NCI-H2107 (cell line): ENCODE results near the gene LEAP2.

Experiments
- DNase-seq: peaks from one replicate; lab custom pipeline; 2025; lab: John Stamatoyannopoulos, UW

The LEAP2 gene

DNA sequence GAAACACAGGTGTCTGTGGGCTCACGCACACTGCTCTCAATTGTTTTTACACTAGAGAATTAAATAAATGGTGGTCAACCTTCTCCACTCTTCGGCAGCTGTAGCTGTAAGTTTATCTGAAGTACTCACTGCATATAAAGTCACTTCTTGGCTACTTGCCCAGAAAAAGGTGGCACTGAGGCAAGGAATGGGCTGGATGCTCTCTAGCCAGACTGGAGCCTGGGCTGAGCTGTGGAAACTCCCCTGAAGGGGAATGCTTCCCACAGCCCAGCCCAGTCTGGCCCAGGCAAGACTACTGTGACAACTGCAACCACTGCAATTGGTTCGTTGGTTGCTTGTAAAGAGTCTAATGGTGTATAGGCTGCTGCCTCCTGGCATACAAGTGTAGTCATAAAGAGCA, 4.5 kb downstream of the LEAP2 start:
- DNase-seq, result peak; percentile 57

DNA sequence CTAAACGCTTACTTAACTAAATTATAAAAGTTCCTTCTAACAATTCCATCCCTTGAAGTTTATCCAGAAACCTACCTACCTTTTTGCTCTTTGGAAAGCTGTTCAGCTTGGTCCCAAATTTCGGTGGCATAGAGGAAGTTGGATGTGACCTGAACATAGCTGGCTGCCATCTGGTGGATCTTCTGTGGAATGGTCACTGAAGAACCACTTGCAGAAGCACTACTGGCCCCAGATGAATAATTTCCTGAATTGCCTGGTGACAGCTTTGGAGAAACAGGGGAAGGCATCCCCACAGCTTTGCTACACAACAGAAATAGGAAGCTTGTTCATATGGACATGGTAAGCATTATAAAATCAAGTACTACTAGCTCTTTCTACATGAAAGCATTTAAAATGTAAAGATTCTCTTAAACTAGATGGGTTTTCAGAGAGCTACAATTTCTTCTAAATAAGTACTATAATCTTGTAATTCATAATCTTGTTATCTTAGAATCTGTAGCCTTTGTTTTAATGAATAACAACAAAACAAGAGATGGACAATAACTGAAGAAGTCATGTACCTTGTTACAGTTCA, 9.9 kb downstream of the LEAP2 start:
- peak; percentile 22 for DNase-seq

DNA sequence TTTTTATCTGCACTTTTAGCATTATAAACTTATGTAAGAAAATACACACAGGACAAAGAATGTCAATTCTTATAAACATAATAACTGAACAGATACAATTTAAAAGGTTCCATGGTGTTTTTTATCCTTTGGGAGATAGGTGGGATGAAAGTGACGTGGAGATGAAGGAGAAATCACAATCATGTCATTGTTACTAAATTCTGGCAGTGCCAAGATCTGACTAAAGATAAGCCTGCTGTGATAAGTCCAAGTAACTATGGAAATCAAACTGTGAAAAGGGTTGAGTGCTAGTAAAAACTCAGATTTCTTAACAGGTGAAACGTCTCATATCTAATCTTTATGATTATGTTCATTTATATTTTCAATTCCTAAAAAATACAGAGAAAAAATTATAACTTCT, 11.1 kb downstream of the LEAP2 start:
- no peak for DNase-seq

DNA sequence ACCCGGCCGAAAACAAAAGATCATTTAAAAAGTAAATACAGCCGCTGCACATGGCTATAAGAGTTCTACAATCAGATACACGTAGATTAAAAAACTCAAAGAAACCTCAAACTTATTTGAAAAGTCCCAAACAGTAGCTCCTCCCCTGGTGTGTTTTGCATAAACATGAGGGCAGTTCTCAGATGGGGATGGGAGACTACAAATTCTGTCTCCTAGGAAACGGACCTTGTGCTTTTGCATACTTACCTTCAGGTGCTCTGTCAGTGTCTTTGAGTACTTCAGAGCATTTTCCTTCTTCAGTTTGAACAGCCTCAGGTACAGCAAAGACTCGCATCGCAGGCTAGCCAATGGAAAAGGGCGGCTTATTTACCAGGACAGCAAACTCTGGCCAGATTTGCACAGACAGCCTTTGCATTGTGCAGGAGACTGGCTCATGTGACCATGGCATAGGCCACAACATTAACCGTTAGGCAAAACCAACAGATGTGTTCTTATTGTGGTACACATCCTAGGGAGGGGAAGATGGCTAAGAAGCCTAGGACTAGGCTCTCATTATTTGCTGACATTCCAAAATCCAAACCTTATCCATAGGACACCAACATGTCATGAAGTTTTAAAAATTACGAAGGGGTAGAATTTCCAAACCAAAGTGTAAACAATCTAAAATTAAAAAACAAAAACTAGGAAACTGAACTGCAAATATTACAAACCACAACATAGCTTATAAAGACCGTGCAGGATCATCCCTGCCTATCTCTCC, 12.8 kb downstream of the LEAP2 start:
- DNase-seq, result no peak

DNA sequence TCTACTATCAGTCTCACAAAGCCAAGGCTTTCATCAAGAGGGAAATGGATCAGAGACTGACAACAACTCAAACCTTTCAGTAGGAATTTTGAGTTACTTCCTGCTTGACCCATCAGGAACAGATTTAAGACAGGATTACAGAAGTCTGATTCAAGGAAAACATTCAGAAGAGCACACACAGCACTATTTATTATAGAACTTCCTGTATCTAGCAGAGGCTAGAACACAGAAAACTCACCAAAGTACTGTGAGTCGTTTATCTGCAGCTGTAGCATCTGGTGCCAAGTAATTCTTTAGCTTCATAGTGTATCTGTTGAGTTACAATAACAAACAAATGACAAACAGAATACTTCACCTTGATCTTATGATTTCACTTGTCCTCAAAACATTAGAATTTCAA, 13.8 kb downstream of the LEAP2 start:
- DNase-seq, result no peak

DNA sequence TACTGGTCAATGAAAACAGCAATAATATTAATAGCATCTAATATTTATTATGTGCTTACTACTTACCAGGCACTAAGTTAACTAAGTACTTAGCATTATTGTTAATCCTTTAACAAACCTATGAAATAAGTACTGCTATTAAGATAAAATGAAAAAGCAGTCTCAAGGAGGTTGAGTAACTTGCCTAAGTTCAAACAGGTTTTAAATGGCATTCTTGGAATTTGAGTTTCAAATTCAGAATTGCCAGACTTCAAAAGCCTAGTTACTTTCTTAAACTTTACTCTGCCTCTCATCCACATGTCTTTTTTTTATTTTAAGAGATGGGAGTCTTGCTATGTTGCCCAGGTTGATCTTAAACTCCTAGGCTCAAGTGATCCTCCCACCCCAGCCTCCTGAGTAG, 16.0 kb downstream of the LEAP2 start:
- DNase-seq, result no peak

DNA sequence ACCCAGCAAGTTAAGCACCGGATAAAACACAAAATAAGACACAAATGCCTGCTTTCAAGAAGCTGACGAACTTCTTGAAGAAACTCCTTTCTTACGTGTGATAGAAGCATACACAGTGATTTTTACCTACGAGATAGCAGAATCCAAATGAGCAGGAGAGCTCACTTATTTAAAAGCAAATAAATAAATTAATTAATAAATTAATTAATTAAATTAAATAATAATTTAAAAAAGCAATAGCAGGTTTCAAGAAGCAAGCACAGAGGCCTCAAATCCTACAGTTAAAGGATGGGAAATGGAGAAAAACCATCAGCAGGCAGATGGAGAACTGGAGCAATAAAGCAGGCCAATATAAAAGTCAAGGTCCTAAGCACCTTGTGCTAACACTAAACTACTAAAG, 17.3 kb downstream of the LEAP2 start:
- DNase-seq, result no peak

DNA sequence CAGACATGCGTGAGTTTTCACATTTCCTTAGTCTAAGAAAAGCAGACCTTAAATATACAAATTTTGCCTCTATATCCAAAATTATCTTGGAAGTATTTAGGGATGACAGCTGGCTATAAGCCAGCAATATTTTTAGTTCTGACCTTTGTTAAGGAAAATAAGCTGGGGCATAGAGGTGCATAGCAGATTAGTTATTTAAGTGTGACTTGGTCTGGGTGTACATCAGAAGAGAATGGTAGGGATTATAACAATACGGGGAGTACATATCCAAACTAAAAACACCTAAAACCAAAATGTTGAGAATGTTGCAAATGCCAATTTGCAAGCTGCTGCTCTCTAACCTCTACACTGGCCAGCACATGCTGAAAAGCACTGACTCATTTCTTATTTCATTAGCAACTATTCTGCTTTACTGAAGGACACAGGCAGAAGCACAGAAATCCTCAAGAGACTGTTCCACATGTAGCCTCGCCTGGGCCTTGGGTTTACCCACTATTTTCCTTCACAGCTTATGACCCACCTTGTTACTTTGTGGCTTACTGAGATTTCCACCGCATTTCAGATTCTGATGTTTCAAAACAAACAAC, 22.3 kb downstream of the LEAP2 start:
- DNase-seq, result no peak

DNA sequence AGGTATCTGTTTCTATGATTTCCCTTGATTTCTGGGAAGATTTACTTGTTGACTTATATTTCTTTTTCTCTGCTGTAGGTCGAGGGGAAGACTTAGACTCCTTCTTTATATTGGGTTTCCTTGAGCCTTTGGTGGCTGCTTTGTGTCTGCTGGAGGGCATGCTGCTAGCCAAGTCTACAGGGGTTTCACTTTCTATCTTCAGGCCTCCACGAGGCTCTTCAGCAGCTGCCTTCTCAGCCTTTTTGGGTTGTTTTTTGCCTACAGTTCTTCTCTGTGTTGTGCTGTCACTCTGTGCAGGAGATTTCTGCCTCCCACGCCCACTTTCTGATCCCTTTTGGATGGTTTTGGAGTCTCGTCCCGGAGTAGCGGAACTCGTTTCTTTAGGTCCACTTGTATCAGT, 23.2 kb downstream of the LEAP2 start:
- DNase-seq, result no peak

DNA sequence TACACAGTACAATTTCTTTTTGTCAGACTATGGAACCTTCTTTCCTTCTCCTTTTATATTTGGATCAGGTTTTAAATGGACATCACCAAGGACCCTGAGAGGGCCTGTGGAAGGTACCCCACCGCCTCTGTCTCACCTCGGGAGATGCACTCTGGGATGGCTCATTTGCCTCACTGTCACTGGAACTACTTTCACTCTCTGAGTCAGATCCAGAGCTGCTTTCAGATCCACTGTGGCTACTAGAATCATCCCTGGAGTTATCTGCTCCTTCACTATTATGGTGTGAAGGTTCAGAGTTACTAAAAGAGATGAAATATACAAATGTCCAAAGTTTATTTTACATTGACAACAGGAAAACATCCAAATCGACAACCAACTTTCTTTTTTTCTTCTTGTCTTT, 24.6 kb downstream of the LEAP2 start:
- DNase-seq, result no peak

DNA sequence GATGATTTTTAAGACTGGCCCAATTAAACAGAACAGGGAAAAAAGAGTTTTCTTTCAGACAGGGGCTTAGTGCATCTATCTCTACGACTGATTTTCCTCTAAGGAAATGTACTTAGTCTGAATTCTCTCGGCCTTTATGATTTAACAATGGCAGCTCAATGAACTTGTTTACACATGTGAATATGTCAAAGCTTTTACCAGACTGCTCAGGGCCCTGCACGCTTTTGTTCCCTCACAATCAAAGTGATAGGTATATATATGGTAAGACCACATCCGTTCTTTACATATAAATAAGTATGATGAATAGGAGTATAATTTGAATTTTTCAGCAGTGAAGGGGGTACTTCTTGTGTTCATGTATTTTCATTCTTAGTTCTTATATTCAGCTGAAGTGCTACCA, 27.6 kb downstream of the LEAP2 start:
- no peak for DNase-seq

DNA sequence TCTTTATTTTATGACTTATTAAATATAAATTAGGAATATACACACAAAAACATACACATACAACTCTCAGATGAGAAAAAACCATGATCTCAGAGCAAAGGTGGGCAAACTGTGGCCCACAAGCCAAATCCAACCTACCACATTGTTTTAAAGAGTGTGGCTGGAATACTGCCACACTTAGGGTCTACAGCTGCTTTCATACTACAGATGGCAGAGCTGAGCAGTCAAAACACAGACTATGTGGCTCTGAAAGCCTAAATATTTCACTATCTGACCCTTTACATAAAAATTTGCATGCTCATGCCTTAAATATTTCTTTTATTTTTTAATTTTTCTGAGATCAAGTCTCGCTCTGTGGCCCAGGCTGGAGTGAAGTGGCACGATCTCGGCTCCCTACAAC, 28.3 kb downstream of the LEAP2 start:
- DNase-seq, result no peak

DNA sequence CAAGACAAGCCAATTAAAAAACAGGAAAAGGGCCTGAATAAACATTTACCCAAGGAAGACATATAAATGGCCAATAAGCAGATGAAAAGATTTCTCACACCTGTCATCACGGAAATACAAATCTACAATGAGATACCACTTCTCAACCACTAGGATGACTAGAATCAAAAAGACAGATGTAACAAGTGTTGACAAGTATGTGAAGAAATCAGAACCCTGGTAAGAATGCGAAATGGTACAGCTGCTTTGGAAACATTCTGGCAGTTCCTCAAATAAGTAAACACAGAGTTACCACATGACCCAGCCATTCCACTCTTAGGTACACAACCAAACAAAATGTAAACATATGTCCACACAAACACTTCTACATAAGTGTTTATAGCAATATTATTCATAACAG, 32.5 kb downstream of the LEAP2 start:
- no peak for DNase-seq

DNA sequence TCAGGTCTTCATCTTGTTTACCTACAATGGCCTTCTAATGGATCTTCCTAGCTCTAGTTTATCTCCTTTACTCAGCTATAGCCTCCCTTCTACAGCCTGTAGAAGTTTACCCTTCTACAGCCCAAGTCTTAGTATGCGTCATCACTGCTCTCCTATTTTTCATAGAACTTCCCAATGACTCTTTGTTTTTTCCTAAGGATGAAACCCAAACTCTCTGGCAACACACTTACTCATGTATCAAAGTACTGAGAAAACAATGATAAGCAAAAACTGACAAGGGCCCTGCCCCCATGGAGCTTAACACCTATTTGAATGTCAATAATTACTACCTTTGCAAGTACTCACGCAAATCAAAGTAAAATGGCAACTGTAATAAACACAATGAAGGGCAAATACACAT, 33.7 kb downstream of the LEAP2 start:
- no peak for DNase-seq

DNA sequence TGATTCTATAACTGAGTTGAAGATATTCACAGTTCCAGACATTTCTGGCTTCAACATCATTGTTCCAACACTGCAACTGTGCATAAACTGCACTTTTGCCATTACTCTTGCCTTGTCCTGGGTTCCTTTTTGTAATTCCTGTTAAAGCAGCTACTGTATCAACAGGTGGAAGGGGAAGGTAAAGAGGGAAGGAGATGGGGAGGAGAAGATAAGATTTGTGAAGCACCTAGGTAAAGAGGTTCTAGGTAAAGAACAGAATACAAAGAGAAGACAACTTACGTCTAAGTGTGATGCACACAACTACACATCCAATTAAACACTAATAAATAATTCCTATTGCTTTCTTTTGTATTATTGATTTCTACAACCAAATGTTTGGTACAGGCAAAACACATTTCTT, 36.2 kb downstream of the LEAP2 start:
- no peak for DNase-seq

DNA sequence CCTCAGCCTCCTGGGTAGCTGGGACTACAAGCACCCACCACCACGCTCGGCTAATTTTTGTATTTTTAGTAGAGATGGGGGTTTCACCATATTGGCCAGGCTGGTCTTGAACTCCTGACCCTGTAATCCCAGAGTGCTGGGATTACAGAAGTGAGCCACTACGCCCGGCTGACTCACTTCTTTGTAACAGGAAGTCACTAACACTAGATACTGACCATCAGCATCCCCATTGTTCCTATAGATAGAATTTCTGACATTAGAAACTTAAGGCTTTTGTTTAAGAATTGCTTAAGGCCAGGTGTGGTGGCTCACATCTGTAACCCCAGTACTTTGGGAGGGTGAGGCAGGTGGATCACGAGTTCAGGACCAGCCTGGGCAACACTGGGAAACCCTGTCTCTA, 42.2 kb downstream of the LEAP2 start:
- no peak for DNase-seq

DNA sequence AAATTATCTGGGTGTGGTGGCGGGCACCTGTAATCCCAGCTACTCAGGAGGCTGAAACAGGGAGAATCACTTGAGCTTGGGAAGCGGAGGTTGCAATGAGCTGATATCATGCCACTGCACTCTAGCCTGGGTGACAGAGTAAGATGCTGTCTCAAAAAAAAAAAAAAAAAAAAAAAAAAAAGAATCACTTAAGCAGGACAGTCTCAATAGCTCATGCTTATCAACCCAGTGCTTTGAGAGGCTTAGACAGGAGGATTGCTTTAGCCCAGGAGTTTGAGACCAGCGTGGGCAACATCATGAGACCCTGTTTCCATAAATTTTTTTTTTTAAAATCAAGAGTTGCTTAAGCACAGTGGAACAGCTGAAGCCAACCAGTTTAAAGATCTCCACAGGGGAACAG, 42.6 kb downstream of the LEAP2 start:
- no peak for DNase-seq
